GM12864 (cell line): ENCODE results near the gene DOC2B.
"Not testable (repeated sequence)": the region's sequence is repeated elsewhere in the genome, so short reads cannot be mapped to it uniquely, and the experiment has no call there.

Experiments
- DNase-seq: peaks from one replicate; pipeline ENCODE4 v3.0.0-alpha.2; 2011; ENCODE audit warnings: low read depth
- H3K4me3 ChIP-seq: 2 replicates; pipeline ENCODE4 v1.5.1; 2011; ENCODE audit warnings: mild to moderate bottlenecking, low read depth, low read length, control low read depth
- CTCF ChIP-seq: IDR thresholded peaks from 2 replicates; pipeline ENCODE4 v1.5.1; 2011; ENCODE audit warnings: low read depth, mild to moderate bottlenecking, moderate library complexity, low read length, control low read depth, inconsistent platforms; ENCODE audit errors: missing control alignments

DOC2B gene

GRCh38 chr17:206941-207560, 25.6 kb upstream of the DOC2B start:
- H3K4me3 ChIP-seq, result no peak overlapping the region
- TF ChIP-seq CTCF, result no peak
- no peak for DNase-seq

GRCh38 chr17:206484-206883, 25.0 kb upstream of the DOC2B start:
- not testable (repeated sequence) for H3K4me3 ChIP-seq, DNase-seq

DNA sequence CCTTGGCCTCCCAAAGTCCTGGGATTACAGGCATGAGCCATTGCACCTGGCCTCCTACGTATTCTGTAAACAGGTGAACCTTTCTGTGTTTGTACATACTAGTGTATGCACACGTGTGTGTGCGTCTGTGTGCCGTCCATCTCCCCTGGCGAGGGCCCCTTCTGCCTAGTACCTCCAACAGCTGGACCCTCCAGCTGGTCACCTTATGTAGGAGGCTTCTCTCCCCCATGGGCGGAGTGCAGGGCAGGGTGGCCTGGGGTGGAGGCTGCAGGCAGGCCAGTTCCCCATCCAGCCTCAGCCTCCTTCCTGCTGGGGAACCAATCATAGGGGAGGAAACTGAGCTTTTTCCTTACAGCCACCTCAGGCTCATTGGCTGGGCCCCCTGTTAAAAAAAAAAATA, 24.4 kb upstream of the DOC2B start:
- no peak for DNase-seq
- H3K4me3 ChIP-seq, result no peak overlapping the region
- TF ChIP-seq CTCF, result no peak

- no peak for DNase-seq
- no peak overlapping the region for H3K4me3 ChIP-seq
- TF ChIP-seq CTCF, result no peak
Observed at GRCh38 chr17:205148-205669, 23.8 kb upstream of the DOC2B start.

DNA sequence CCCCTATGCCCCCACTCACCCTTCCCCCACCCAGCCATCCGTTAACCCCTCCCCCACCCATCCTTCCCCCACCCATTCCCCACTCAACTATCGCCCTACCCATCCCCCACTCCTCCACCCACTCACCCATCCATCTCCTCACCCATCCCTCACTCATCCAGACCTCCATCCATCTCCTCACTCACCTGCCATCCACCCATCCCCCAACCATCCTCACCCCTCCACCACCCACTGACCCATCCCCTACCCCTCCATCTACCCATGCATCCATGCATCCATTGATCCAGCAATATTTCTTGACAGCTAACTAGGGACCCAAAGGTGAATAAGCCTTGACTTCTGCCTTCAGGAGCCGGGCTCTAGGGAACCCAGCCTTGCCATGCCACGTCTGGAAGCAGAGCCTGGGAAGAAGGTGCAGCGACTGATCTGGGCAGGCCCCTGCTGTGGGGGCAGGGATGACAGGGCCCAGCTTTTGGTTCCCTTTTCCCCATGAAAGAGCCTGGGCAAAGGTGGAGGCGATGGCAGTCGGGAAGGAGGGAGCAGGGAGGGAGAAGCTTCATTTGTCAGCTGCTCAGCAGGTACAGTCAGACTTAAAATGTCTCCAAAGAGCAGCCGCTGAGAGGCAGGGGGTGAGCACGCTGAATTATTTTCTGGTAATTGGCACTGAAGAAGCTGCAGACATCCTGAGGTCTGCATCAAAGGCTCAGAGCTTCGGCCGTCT, 23.1 kb upstream of the DOC2B start:
- no peak for TF ChIP-seq CTCF
- no peak overlapping the region for H3K4me3 ChIP-seq
- no peak for DNase-seq

- no peak for DNase-seq
- no peak for TF ChIP-seq CTCF
- no peak overlapping the region for H3K4me3 ChIP-seq
Observed at GRCh38 chr17:202501-202951, 21.1 kb upstream of the DOC2B start.

DNA sequence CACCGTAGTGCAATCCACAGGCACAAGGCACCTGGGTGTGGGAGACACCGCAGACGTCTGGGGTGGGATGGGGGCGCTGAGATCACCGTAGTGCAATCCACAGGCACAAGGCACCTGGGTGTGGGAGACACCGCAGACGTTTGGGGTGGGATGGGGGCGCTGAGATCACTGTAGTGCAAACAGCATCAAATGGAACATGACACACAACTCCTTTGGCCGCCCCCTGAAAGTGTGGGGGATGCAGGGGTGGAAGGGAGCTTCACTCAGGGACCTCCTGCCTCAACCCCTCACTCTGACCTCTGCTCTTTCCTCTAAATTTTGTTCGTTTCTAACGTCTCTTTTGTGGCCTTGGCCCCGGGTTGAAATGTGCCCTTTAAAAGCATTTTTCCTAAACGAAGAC, 20.3 kb upstream of the DOC2B start:
- DNase-seq, H3K4me3 ChIP-seq: not testable (repeated sequence)

GRCh38 chr17:201257-201656, 19.8 kb upstream of the DOC2B start:
- H3K4me3 ChIP-seq, DNase-seq: not testable (repeated sequence)
